K562 (cell line): ENCODE data around the gene POC1B. TPM values are rescaled to one million over a fixed set of nuclear protein-coding genes. Genes with fewer than 3 reads are reported as not detected.

Source experiments
- CEBPG ChIP-seq, 3 experiments: fragments of 200-800 bp in 1 of 3; sonication (Bioruptor generic) in 1 of 3; sonication (generic) in 1 of 3; formaldehyde crosslinking in 1 of 3; IDR thresholded peaks in 2 of 3; conservative IDR thresholded peaks in 1 of 3; 2 replicates each; pipeline versions ENCODE4 v1.6.1 to v1.8.0; 2016 to 2022; ENCODE audit warnings: missing compliant biosample characterization in 2 of 3, missing genetic modification characterization in 2 of 3, mild to moderate bottlenecking in 1 of 3, missing genetic modification reagents in 1 of 3
- CREM ChIP-seq: IDR thresholded peaks from 2 replicates; pipeline ENCODE4 v1.6.1; 2014; ENCODE audit warnings: antibody characterized with exemption, low read depth
- FIP1L1 ChIP-seq: fragments of 200-400 bp; formaldehyde crosslinking; IDR thresholded peaks from 2 replicates; pipeline ENCODE4 v1.6.1; 2018; ENCODE audit warnings: mild to moderate bottlenecking, low read depth, low read length; ENCODE audit not compliant: poor library complexity, severe bottlenecking
- FOXM1 ChIP-seq, 2 experiments: fragments of 450-650 bp in 1 of 2; sonication (generic) in 1 of 2; formaldehyde crosslinking in 1 of 2; IDR thresholded peaks; 2 replicates each; pipeline versions ENCODE4 v1.6.1 to v1.9.0; 2017 to 2022; ENCODE audit warnings: low read depth in 2 of 2, mild to moderate bottlenecking in 2 of 2, missing genetic modification reagents in 1 of 2, moderate library complexity in 1 of 2
- GABPB2 ChIP-seq: fragments of 250-450 bp; sonication (Bioruptor Pico); conservative IDR thresholded peaks from 2 replicates; pipeline ENCODE4 v1.5.1; 2021; ENCODE audit warnings: mild to moderate bottlenecking
- GMEB1 ChIP-seq: fragments of 250-450 bp; sonication (Bioruptor Pico); IDR thresholded peaks from 2 replicates; pipeline ENCODE4 v1.4.0; 2020; ENCODE audit warnings: mild to moderate bottlenecking
- GTF2E2 ChIP-seq: fragments of 200-800 bp; sonication (Bioruptor generic); IDR thresholded peaks from 2 replicates; pipeline ENCODE4 v1.6.1; 2016; ENCODE audit warnings: missing genetic modification characterization, missing compliant biosample characterization
- HDAC8 ChIP-seq: fragments of 450-650 bp; IDR thresholded peaks from 2 replicates; pipeline ENCODE4 v1.6.1; 2016; ENCODE audit warnings: mild to moderate bottlenecking, missing genetic modification characterization, moderate library complexity, missing compliant biosample characterization
- IRF1 ChIP-seq: sonication (generic); formaldehyde crosslinking; IDR thresholded peaks from 2 replicates; pipeline ENCODE4 v1.8.0; 2022; ENCODE audit warnings: missing genetic modification reagents, mild to moderate bottlenecking, borderline replicate concordance
- MBD1 ChIP-seq: fragments of 250-450 bp; sonication (Bioruptor Pico); IDR thresholded peaks from 2 replicates; pipeline ENCODE4 v1.8.0; 2022; ENCODE audit warnings: inconsistent platforms
- NR2F6 ChIP-seq: fragments of 450-650 bp; formaldehyde crosslinking; IDR thresholded peaks from 2 replicates; pipeline ENCODE4 v1.4.0; 2020; ENCODE audit warnings: mild to moderate bottlenecking
- POLR2AphosphoS5 ChIP-seq: IDR thresholded peaks from 2 replicates; pipeline ENCODE4 v1.6.1; 2011; ENCODE audit warnings: mild to moderate bottlenecking, low read depth, low read length, moderate library complexity; ENCODE audit not compliant: control insufficient read depth, insufficient read depth
- POU5F1 ChIP-seq: fragments of 150-350 bp; IDR thresholded peaks from 2 replicates; pipeline ENCODE4 v1.6.1; 2014; ENCODE audit warnings: borderline replicate concordance, low read length, low read depth, mild to moderate bottlenecking; ENCODE audit not compliant: partially characterized antibody
- PPARD ChIP-seq: fragments of 250-450 bp; sonication (Bioruptor Pico); IDR thresholded peaks from 2 replicates; pipeline ENCODE4 v1.8.0; 2022; ENCODE audit warnings: inconsistent platforms, mild to moderate bottlenecking, moderate library complexity
- PTRF ChIP-seq: fragments of 450-650 bp; IDR thresholded peaks from 2 replicates; pipeline ENCODE4 v1.6.1; 2016; ENCODE audit warnings: mild to moderate bottlenecking, missing genetic modification characterization, missing compliant biosample characterization
- TGIF2 ChIP-seq: sonication (generic); formaldehyde crosslinking; IDR thresholded peaks from 2 replicates; pipeline ENCODE4 v1.8.1; 2022; ENCODE audit warnings: mild to moderate bottlenecking, missing genetic modification reagents, moderate library complexity
- USF2 ChIP-seq: sonication (generic); formaldehyde crosslinking; IDR thresholded peaks from 2 replicates; pipeline ENCODE4 v1.5.0; 2020; ENCODE audit warnings: missing genetic modification reagents
- ZKSCAN1 ChIP-seq: fragments of 150-350 bp; IDR thresholded peaks from 2 replicates; pipeline ENCODE4 v1.6.1; 2016; ENCODE audit warnings: low read depth, low read length
- ZNF347 ChIP-seq: fragments of 450-650 bp; formaldehyde crosslinking; IDR thresholded peaks from 2 replicates; pipeline ENCODE4 v1.4.0; 2020; ENCODE audit warnings: low read depth, mild to moderate bottlenecking, moderate library complexity
- ZNF57 ChIP-seq: fragments of 450-650 bp; formaldehyde crosslinking; IDR thresholded peaks from 2 replicates; pipeline ENCODE4 v1.4.0; 2020; ENCODE audit warnings: mild to moderate bottlenecking, moderate library complexity
- ZNF766 ChIP-seq: fragments of 200-800 bp; sonication (Bioruptor generic); conservative IDR thresholded peaks from 2 replicates; pipeline ENCODE4 v1.6.1; 2016; ENCODE audit warnings: missing genetic modification characterization, missing compliant biosample characterization
- ZNF778 ChIP-seq: fragments of 450-650 bp; formaldehyde crosslinking; IDR thresholded peaks from 2 replicates; pipeline ENCODE4 v1.4.0; 2020; ENCODE audit warnings: mild to moderate bottlenecking, moderate library complexity
- polyA plus RNA-seq, 8 experiments: library from polyadenylated mRNA; depleted of rRNA in 4 of 8; stranded (reverse) in 5 of 8; unstranded in 3 of 8; fragments of >200 nt; fragmentation: Nextera tagmentation in 2 of 8; fragmentation: Illumina TruSeq in 1 of 8; extraction: Ambion mirVana in 2 of 8; extraction: Trizol in 1 of 8; gene quantifications; 2 replicates each; pipeline versions ENCODE4 v1.2.1 to v1.2.3, GENCODE V29; 2011 to 2014; ENCODE audit warnings: inconsistent platforms in 1 of 8, missing spikeins in 1 of 8
- total RNA-seq, 7 experiments: library from RNA; depleted of rRNA in 6 of 7; stranded (reverse); fragments of >200 nt in 6 of 7; fragmentation: Illumina TruSeq in 2 of 7; extraction: Trizol in 2 of 7; gene quantifications; 2 replicates each; pipeline versions ENCODE4 v1.2.1 to v1.2.3, GENCODE V29; 2011 to 2021; ENCODE audit warnings: low replicate concordance in 1 of 7

Gene POC1B
- total and polyA plus RNA-seq, 9 of the 15 experiments (the other 6 are each of a cell fraction or from before 2014, with no cell fraction given) = 4.5 to 16.1 (median 10.4) TPM

GRCh38 chr12:89540586-89540985 is 14.7 kb upstream of the POC1B start (continued):
- TF ChIP-seq CREM (peak; percentile 69), FOXM1 (IDR thresholded peaks at IDR 0.05; ENCODE audit: low read depth) (peak; percentile 86), FOXM1 (CRISPR knock-in tag; IDR thresholded peaks at IDR 0.05; ENCODE audit: low read depth) (no peak), PPARD (CRISPR knock-in tag) (no peak), ZNF57 (CRISPR knock-in tag) (no peak), ZNF347 (CRISPR knock-in tag) (no peak), GABPB2 (CRISPR knock-in tag) (no peak), NR2F6 (no peak), MBD1 (CRISPR knock-in tag) (no peak), POU5F1 (no peak), FIP1L1 (no peak), USF2 (CRISPR knock-in tag) (no peak), POLR2AphosphoS5 (peak; percentile 85), ZKSCAN1 (no peak), HDAC8 (tag) (no peak), CEBPG (CRISPR knock-in tag; IDR thresholded peaks at IDR 0.05) (peak; percentile 53; the same call in 1 of the 2 replicates), CEBPG (tag; conservative IDR thresholded peaks at IDR 0.05 in 1 of 2, IDR thresholded peaks at IDR 0.05 in 1 of 2) (no peak), PTRF (tag) (no peak), TGIF2 (CRISPR knock-in tag) (no peak), IRF1 (no peak), GMEB1 (no peak), GTF2E2 (tag) (no peak), ZNF766 (no peak), ZNF778 (no peak)
